Measurements from ENCODE around the gene ARVCF. TPM values are rescaled to one million over a fixed set of nuclear protein-coding genes. Genes with fewer than 3 reads are reported as not detected.

Gene ARVCF
- total and polyA plus RNA-seq, 9 of the 15 experiments (the other 6 are each of a cell fraction or from before 2014, with no cell fraction given) = 0.03 to 97.4 (median 15.6) TPM

DNA sequence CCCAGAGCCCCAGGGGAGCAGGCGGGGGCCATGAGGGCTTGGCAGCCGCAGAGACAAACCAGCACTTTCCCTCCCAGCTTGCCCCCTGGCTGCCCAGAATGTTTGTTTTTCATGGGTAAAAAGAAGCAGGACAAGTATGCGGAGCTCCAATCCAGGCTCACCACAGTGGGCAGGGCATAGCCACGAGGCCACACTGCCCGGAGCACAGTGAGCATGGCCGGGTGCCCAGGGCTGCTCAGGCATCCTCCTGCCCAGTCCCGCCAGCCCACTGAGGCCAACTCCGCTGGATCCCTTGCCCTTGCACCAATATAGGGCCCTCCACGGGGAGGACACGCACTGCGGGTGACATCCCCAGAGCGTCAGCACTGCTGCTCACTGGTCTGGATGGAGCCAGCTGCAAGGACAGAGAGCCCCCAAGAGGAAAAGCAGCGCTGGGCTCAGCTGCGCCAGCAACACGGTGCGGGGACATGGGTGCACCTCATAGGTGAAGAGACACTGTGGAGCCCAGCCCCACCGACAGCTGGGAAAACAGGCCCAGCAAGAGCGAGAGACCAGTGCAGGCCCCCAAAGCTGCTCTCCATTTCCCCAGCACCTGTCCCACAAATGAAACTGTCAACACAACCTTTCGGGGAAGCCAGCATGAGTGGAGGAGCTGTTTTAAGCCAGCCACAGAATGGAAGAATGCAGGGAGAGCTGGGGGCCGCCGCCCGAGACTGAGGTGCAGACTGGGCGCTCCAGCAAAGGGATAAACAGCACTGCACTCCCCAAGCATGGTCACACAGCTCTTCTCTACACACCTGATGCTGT is 24.8 kb downstream of the ARVCF start (continued):
- TF ChIP-seq, protein P1, sequence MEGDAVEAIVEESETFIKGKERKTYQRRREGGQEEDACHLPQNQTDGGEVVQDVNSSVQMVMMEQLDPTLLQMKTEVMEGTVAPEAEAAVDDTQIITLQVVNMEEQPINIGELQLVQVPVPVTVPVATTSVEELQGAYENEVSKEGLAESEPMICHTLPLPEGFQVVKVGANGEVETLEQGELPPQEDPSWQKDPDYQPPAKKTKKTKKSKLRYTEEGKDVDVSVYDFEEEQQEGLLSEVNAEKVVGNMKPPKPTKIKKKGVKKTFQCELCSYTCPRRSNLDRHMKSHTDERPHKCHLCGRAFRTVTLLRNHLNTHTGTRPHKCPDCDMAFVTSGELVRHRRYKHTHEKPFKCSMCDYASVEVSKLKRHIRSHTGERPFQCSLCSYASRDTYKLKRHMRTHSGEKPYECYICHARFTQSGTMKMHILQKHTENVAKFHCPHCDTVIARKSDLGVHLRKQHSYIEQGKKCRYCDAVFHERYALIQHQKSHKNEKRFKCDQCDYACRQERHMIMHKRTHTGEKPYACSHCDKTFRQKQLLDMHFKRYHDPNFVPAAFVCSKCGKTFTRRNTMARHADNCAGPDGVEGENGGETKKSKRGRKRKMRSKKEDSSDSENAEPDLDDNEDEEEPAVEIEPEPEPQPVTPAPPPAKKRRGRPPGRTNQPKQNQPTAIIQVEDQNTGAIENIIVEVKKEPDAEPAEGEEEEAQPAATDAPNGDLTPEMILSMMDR (IDR thresholded peaks at IDR 0.05 in 2 of 3, conservative IDR thresholded peaks at IDR 0.05 in 1 of 3; ENCODE audit: insufficient read depth in 2 of 3, low read depth in 1 of 3, low read length in 3 of 3) = peak in 1 of 3 experiments; percentile 18; a peak in 1 of 6 replicates
- TF ChIP-seq HDAC6 (IDR thresholded peaks at IDR 0.05; ENCODE audit: low read depth, low read length) (peak; percentile 47; the same call in 1 of the 2 replicates), WHSC1 (IDR thresholded peaks at IDR 0.05; ENCODE audit: low read length) (peak; percentile 19)

DNA sequence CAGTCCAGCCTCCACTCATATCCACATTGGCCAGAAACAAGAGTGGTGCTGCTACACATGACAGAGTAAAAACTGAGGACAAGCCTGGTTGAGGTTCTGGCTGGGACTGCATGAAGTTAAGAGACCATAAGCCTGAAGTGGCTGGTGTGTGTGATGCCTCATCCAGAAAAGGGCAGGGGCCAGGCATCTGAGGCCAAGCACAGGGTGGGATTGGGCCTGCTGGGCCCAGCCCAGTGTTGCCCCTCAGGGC is 25.3 kb downstream of the ARVCF start:
- intact Hi-C loops (cut with micrococcal nuclease) (no loop called here), in situ Hi-C loops (cut with MboI) (no loop called here)
- Histone ChIP-seq H4K20me1 (replicated peaks; ENCODE audit: control insufficient read depth, insufficient read depth, low read length) (peaks cover 59% of the 10 kb centered on the region), H3K4me3 (no peak overlapping the region), H2AFZ (ENCODE audit: low read depth, low read length) (no peak overlapping the region), H3K4me1 (replicated peaks in 1 of 2; ENCODE audit: control insufficient read depth in 2 of 2, insufficient read depth in 2 of 2, low read length in 2 of 2) (peaks cover 34 to 71% of the 10 kb centered on the region in 2 experiments), H3K36me3 (ENCODE audit: control insufficient read depth, insufficient read depth, low read length) (no peaks in the 10 kb centered on the region), H3K27ac (ENCODE audit: extremely low read depth, low read depth, low read length) (no peak overlapping the region), H3K9me1 (ENCODE audit: control insufficient read depth, insufficient read depth, low read length) (peaks cover 12% of the 10 kb centered on the region), H3K27me3 (ENCODE audit: control insufficient read depth in 2 of 2, insufficient read depth in 2 of 2, low read length in 2 of 2) (no peaks in the 10 kb centered on the region), H3K9me3 (replicated peaks; ENCODE audit: control insufficient read depth, insufficient read depth, low read depth, low read length) (no peaks in the 10 kb centered on the region), H3K4me2 (ENCODE audit: insufficient read depth, low read length) (no peak overlapping the region), H3K9ac (ENCODE audit: insufficient read depth in 1 of 2, low read depth in 2 of 2, low read length in 2 of 2) (peak overlapping the region in 1 of 2 experiments; percentile 67; a peak in 2 of 4 replicates), H3K79me2 (ENCODE audit: control insufficient read depth, insufficient read depth, low read length) (no peaks in the 10 kb centered on the region)
- no peak for ATAC-seq
- no peak for FAIRE-seq
- ChIA-PET CTCF (ENCODE audit: low intra/inter-chr PET ratio) (no interaction called here), POLR2A (interaction anchor here (0.6 to 3.1 kb wide), 15 partner anchors 8 to 234 kb away, joined by 3 to 20 read pairs (median 4); partner anchors contain the start of gene TRMT2A)
- TF ChIP-seq ZNF174 (CRISPR knock-in tag; IDR thresholded peaks at IDR 0.05) (no peak), ZNF253 (CRISPR knock-in tag; conservative IDR thresholded peaks at IDR 0.05) (no peak), HDAC2 (IDR thresholded peaks at IDR 0.05) (no peak), TSC22D4 (tag; IDR thresholded peaks at IDR 0.05) (no peak), MAFK (IDR thresholded peaks at IDR 0.05; ENCODE audit: low read length) (no peak), CHD1 (IDR thresholded peaks at IDR 0.05; ENCODE audit: low read length) (peak; percentile 67), RBBP5 (IDR thresholded peaks at IDR 0.05; ENCODE audit: borderline replicate concordance, insufficient read depth, low read length, poor library complexity, severe bottlenecking) (peak; percentile 11), KLF1 (tag; IDR thresholded peaks at IDR 0.05) (0 out of 2 replicates have a peak, but pooled peaks have one; percentile 2)
- no peak for DNase-seq (ENCODE audit: extremely low read depth in 1 of 4, low spot score in 3 of 4)
- BruUV-seq (replicated peaks) = no TSS peak

Data from K562 (cell line).